Measurements from ENCODE around the gene ZFYVE28.

ZFYVE28 gene

DNA sequence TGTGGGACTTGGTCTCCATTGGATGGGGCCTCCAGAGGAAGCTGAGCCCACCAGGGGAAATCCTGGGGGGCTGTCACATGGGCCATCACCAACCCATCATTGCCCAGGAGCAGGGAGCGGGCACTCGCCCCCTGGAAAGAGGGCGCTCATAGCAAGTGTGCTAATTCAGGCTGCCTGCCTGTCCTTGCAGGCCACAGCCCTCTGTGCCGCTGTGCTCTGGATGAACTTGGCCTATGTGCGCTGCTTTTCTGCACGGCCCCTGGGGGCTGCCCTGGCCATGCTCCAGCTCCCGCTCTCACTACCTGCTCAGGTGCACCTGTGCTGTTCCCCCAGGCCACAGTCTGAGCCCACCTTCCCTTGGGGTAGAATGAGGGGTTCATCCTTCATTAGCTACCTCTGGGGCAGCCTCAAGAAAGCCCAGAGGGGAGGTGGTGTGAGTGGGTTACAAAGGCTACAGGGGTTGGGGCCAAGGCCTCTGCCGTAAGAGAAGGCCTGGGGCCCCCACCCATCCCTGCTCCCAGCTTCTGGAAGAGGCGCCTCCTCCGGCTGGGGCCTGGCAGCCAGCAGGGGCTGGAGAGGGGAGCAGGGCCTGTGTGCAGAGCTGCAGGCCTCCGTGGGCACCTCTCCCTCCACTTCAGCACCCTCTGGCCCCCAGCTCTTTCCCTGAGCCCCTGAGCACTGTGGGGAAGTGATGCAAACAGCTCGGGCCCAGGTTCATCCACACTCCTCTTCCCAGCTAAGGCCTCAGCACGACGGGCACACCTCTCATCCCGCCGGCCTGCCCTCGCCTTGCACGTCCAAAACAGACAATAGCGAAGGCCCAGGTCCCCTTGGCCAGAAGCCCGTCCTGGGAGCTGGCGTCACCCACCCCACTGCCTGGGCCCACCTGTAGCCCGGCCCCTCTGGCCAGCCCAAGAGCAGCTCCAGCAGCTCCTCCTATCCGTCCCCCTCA is 9.2 kb upstream of the ZFYVE28 start:
- no peak for DNase-seq
- Mint-ChIP-seq H3K27ac (no peak overlapping the region), H3K4me3 (no peak overlapping the region), H3K9me3 (no peaks in the 10 kb centered on the region), H3K4me1 (no peaks in the 10 kb centered on the region), H3K27me3 (peaks cover 38% of the 10 kb centered on the region), H3K36me3 (no peaks in the 10 kb centered on the region)
- CTCF ChIA-PET: interaction anchor here (1.1 to 2.2 kb wide), 3 partner anchors 13 to 208 kb away, joined by 3 to 4 read pairs (median 4); no protein-coding TSS in a partner anchor

DNA sequence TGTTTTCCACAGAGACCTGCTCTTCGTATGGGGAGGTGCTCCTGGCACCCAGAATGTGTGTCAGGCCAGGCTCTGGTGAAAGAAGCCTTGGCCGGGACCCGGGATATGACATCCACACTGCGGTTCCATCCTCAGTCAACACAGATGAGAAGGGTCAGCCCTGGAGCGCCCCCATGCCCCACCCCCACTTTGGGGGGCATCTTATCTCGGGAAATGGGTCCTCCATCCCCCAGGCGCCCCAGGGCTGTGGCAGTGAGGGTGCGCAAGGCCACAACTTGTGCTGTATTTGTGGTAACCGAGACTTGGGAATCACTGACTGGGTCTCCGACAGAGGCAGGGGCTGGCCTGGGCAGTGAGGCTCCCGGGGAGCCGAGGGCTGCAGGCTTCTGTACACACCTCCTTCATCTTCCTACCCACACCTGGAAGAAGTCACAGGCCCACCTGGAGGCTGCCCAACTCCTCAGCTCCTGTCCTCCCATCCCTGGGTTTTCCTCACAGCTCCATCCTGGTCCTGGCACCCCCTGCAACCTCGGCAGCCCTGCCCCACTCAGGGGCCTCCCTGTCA is 8.3 kb upstream of the ZFYVE28 start:
- Mint-ChIP-seq H3K4me1 (no peaks in the 10 kb centered on the region), H3K9me3 (no peaks in the 10 kb centered on the region), H3K4me3 (no peak overlapping the region), H3K27me3 (peaks cover 46% of the 10 kb centered on the region), H3K36me3 (no peaks in the 10 kb centered on the region), H3K27ac (no peak overlapping the region)
- DNase-seq: no peak
- CTCF ChIA-PET: interaction anchor here (2.2 kb wide), 1 partner anchor 207 kb away, joined by 4 read pairs; no protein-coding TSS in a partner anchor

DNA sequence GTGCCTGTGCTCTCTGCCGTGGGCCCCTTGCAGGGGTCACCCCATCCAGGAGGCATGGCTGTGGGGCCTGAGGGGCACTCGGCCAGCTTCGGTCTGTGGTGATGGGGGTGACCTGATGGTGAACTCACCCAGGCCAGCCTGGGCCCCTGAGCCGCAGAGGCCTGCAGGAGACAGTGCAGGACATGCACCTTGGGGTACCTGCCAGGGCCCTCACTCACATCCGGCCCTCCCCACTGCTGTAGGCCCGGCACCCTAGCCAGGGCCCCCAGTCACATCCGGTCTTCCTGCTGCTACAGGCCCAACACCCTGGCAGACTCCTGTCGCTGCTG is 7.6 kb upstream of the ZFYVE28 start:
- Mint-ChIP-seq H3K4me3 (no peak overlapping the region), H3K27ac (no peak overlapping the region), H3K4me1 (no peaks in the 10 kb centered on the region), H3K27me3 (peaks cover 53% of the 10 kb centered on the region), H3K36me3 (no peaks in the 10 kb centered on the region), H3K9me3 (no peaks in the 10 kb centered on the region)
- DNase-seq: no peak
- CTCF ChIA-PET: interaction anchor here (2.2 kb wide), 1 partner anchor 206 kb away, joined by 4 read pairs; no protein-coding TSS in a partner anchor

DNA sequence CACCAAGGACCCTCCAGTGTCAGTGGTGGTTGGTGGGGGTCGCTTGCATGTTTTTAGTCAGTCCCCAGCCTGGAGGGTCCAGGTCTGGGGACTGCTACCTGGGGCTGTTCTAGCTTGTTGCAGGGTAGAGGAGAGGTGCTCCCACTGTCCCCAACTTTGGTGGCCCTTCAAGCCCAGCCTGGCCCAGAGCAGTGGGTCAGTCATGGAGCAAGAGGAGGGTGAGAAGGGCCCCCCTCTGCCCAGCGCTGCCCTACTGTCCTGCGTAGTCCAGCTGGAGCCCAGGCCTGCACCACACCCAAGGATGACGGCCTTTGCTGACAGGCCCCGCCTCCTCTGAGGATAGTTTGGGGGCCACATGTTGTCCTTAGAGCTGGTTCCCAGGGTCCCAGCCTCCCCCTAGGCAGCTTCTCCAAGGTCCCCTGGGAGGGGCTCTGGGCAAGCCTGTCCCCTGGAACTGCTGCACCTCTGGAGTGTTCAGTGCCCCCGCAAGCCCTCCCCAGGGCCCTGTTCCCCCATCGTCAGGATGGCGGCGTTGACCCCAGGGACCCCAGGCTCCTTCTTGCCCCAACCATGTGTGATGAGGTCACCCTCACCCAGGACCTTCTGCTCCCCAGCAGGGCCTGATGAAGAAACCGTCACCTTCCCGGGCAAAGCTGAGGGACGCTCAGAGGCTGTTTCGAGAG is 7.1 kb upstream of the ZFYVE28 start:
- Mint-ChIP-seq H3K4me3 (no peak overlapping the region), H3K36me3 (no peaks in the 10 kb centered on the region), H3K27ac (no peak overlapping the region), H3K27me3 (peaks cover 53% of the 10 kb centered on the region), H3K9me3 (no peaks in the 10 kb centered on the region), H3K4me1 (no peaks in the 10 kb centered on the region)
- CTCF ChIA-PET: interaction anchor here (1.6 kb wide), 1 partner anchor 17 kb away, joined by 7 read pairs; no protein-coding TSS in a partner anchor
- DNase-seq: no peak

DNA sequence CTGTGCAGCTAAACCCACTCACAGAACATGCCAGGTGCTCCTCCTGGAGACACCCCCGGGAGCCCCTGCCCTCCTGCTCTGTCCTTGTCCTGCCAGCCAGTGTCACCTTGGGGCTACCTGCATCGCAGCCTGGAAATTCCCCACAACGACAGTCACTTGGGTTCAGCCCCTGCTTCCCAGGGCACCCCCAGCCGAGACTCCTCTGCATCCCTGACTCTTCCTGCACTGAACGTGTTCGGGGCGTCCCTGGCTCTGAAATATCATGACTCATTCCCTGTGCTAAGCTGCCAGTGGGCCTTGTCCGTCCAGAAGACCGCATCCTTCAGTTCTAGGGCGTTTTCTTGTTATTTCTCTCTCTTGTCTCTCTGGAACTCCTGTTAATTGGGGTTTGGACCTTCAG is 6.1 kb upstream of the ZFYVE28 start:
- H3K9me3 Mint-ChIP-seq: no peaks in the 10 kb centered on the region
- peaks cover 7% of the 10 kb centered on the region for H3K4me1 Mint-ChIP-seq
- no peak overlapping the region for H3K27ac Mint-ChIP-seq
- H3K27me3 Mint-ChIP-seq: peaks cover 61% of the 10 kb centered on the region
- no peaks in the 10 kb centered on the region for H3K36me3 Mint-ChIP-seq
- H3K4me3 Mint-ChIP-seq: no peak overlapping the region
- CTCF ChIA-PET: interaction anchor here (0.8 to 1.6 kb wide), 2 partner anchors 18 to 38 kb away, joined by 3 to 7 read pairs; no protein-coding TSS in a partner anchor
- no peak for DNase-seq

DNA sequence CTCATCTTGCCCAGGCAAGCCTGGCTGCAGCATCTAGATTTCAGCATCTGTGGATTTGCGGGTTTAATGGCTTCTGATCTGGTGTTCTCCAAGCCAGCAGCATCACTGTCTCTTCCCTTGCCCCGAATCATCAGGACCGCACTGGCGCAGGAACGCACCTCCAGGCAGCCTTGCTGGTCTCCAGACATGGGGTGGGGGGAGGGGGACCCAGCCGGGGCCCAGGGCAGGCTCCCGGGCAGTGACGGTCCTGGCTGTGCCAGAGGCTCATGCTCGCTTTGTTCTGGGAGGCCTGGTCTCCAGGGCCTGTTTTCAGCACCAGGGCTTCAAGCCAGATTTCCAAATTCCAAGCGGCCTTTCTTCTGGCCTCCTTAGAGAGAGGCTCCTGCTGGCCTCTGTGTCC is 5.2 kb upstream of the ZFYVE28 start:
- Mint-ChIP-seq H3K36me3 (no peaks in the 10 kb centered on the region), H3K27ac (no peak overlapping the region), H3K4me3 (no peak overlapping the region), H3K9me3 (no peaks in the 10 kb centered on the region), H3K27me3 (peaks cover 66% of the 10 kb centered on the region), H3K4me1 (peaks cover 12% of the 10 kb centered on the region)
- DNase-seq: no peak
- CTCF ChIA-PET: interaction anchor here (0.8 to 1.6 kb wide), 2 partner anchors 18 to 39 kb away, joined by 3 to 7 read pairs; no protein-coding TSS in a partner anchor

DNA sequence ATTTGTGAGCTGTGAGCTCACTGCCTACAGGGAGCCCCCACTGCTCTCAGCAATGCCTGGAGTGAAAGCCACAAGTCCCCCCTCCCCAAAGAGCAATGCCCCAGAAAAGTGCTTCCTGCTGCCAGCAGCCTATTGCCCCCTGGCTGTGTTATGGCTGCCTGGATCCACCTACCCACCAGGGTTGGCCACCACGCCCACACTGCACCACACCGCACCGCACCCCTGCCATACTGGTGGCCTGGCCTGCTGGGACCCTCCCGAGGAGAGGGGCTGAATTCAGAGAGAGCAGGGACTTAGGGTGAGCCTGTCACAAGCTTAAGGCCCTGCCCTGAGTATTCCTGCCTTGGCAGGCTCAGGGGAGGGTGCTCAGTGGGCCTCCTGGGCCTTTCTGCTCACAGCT is 4.6 kb upstream of the ZFYVE28 start:
- Mint-ChIP-seq H3K9me3 (no peaks in the 10 kb centered on the region), H3K4me1 (peaks cover 12% of the 10 kb centered on the region), H3K27ac (no peak overlapping the region), H3K36me3 (no peaks in the 10 kb centered on the region), H3K4me3 (no peak overlapping the region), H3K27me3 (peaks cover 67% of the 10 kb centered on the region)
- CTCF ChIA-PET: interaction anchor here (0.8 kb wide), 1 partner anchor 21 kb away, joined by 3 read pairs; no protein-coding TSS in a partner anchor
- DNase-seq: no peak

DNA sequence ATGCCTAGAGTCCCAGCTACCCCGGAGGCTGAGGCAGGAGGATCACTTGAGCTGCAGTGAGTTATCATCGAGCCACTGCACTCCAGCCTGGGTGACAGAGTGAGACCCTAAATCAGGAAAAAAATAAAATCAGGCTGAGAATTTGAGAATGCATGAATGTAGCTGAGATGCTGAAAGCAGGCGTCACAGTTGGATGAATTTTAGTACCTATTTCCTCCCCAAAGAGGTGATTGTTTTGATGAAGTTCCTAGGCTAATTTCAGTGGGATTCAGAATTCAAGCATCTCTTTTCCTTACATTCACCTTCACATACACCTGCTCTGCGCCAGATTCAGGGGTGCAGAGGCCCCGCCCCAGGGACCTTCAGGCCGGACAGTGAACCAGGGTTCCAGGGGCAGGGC is 3.5 kb upstream of the ZFYVE28 start:
- H3K4me3 Mint-ChIP-seq: no peak overlapping the region
- no peak overlapping the region for H3K27ac Mint-ChIP-seq
- H3K9me3 Mint-ChIP-seq: no peaks in the 10 kb centered on the region
- no peak for DNase-seq
- H3K4me1 Mint-ChIP-seq: peaks cover 19% of the 10 kb centered on the region
- CTCF ChIA-PET: no interaction called here
- H3K27me3 Mint-ChIP-seq: peaks cover 74% of the 10 kb centered on the region
- no peaks in the 10 kb centered on the region for H3K36me3 Mint-ChIP-seq

DNA sequence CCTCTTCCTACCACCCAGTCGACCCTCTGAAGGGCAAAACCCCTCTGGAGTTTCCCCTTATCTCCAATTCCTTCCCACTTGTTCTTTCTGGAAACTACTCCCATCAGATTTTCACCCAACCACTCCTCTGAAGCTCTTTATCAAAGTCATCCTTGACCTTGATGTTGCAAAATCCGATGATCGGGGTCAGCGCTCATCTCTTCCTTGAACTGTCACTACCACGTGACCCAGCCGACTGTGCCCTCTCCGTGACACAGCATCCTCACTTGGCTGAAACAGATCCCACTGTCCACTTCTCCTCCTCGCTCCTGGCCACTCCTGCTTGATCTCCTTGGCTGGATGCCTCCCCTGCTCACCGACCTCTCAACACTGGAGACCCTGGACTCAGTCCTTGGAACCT is 1.4 kb upstream of the ZFYVE28 start:
- Mint-ChIP-seq H3K27ac (no peak overlapping the region), H3K27me3 (peaks cover 89% of the 10 kb centered on the region), H3K36me3 (peaks cover 4% of the 10 kb centered on the region), H3K9me3 (no peaks in the 10 kb centered on the region), H3K4me1 (peaks cover 36% of the 10 kb centered on the region), H3K4me3 (peak overlapping the region; percentile 74)
- DNase-seq: no peak
- CTCF ChIA-PET: interaction anchor here (0.7 to 1.7 kb wide), 3 partner anchors 17 to 24 kb away, joined by 3 to 6 read pairs (median 6); no protein-coding TSS in a partner anchor

DNA sequence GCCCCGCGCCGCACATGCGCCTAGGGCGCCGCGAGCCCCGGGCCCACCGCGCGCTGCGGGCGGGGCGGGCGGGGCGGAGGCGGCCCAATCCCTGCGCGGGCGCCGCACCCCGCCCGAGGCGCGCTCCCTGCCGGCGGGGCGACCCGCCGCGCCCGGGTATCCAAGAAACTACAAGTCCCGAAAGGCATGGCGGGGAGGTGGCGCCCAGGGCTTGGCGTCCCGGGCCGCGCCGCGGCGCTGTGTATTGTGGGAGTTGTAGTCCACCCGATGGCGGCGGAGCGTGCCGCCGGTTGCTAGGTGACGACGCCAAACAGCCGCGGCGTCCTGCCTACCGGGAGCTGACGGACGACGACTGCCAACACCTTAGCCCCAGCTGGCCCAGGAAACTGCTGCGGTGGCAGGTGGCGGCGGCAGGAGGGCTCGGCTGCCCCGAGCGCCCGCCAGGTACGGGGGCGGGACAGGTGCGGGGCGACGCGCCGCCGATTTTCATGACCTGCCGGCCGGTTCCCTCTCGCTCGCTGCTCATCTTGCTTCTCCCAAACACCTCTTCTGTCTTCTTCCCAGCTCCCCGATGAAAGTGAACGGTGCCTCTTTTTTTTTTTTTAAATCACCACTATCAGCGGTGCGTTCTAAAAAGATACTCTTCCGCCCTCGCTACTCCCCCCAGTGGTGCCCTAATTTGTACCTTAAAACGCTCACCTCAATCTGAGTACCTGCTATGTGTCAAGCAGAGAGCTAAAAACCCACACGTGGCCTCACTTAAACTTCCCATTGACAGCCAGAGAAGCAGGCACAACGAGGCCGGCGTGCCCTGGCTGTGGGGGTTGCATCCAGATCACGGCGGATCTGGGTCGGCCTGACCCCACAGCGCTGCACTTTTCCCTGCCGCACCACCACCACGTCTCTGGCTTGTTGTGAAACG is 466 bp upstream of the ZFYVE28 start, which contains the start of gene CFAP99:
TSS of gene CFAP99 (plus strand) at position 306 of the 922 bp plus-strand sequence.
- peak; percentile 99 for DNase-seq
- CTCF ChIA-PET: interaction anchor here (0.6 to 1.7 kb wide), 5 partner anchors 16 to 26 kb away, joined by 3 to 6 read pairs (median 3); no protein-coding TSS in a partner anchor
- Mint-ChIP-seq H3K36me3 (peaks cover 7% of the 10 kb centered on the region), H3K4me3 (peak within 1 kb of the TSS; percentile 85), H3K27me3 (peaks cover 92% of the 10 kb centered on the region), H3K27ac (no peak within 1 kb of the TSS), H3K4me1 (peaks cover 45% of the 10 kb centered on the region), H3K9me3 (no peaks in the 10 kb centered on the region)

DNA sequence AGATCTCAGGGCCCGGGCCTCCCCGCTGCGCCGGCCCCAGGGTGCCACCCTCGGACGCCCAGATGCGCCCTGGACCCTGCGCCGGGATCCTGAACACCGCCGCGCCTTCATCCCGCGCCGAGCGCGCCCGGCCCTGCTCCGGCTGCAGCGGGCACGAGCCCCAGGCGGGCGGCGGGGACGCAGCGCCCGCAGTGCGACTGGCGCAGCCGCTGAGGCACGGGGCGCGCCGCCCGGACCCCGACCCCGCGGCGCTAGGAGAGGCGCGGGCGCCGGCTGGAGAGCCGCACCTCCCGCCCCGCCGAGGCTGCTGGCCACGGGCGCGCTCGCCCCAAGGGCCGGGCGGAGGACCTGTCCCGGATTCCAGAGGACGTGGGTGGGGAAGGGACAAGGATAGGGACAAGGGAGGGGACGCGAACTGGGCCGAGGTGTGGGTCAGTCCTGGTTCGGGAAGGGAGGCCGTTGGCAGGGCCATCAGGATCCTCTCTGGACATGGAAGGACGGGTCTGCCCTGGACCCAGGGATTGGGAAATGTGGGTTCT is 1.1 kb downstream of the ZFYVE28 start:
- H3K36me3 Mint-ChIP-seq: peaks cover 7% of the 10 kb centered on the region
- H3K9me3 Mint-ChIP-seq: no peaks in the 10 kb centered on the region
- H3K27ac Mint-ChIP-seq: no peak overlapping the region
- peaks cover 82% of the 10 kb centered on the region for H3K27me3 Mint-ChIP-seq
- H3K4me1 Mint-ChIP-seq: peaks cover 61% of the 10 kb centered on the region
- DNase-seq: peak; percentile 31
- CTCF ChIA-PET: no interaction called here
- H3K4me3 Mint-ChIP-seq: peak overlapping the region; percentile 85

DNA sequence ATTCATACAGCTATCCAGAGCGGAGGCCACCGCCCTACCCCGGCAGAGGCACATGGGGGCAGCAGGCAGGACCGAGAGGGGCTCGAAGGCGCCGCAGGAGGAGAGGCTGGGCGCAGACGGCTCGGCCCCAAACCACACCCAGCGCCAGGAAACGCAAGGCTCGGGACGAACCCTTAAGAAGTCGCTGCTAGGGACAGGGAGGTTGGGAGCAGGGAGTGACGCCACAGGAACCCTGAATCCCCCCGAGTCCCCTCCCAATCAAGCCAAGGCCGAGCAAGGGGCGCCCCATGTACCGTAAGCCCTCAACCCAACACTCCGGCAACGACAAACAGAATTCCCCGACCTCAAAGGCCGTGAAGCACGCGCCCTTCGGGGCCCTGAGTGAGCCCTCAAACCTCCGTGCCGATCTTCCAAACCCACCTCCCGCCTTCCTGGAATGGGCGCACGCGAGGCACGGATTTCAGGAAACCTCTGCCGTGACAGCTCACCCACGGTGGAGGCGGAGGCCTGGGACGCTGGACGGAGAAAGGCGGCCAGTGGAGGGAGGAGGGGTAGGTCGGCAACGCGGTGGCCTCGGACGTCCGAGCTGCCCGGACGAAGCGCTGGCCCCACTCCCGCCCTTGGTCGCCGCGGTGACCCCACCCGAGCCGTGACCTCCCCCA is 1.8 kb downstream of the ZFYVE28 start:
- Mint-ChIP-seq H3K27me3 (peaks cover 77% of the 10 kb centered on the region), H3K4me1 (peaks cover 67% of the 10 kb centered on the region), H3K36me3 (peaks cover 7% of the 10 kb centered on the region), H3K4me3 (peak overlapping the region; percentile 62), H3K27ac (no peak overlapping the region), H3K9me3 (no peaks in the 10 kb centered on the region)
- CTCF ChIA-PET: interaction anchor here (1.3 kb wide), 1 partner anchor 135 kb away, joined by 3 read pairs; no protein-coding TSS in a partner anchor
- DNase-seq: peak; percentile 27
